LNCAP (cell line): ENCODE results near the gene RHAG.

Experiments used
- TF ChIP-seq, protein P1 (sequence below): fragments of 450-650 bp; IDR thresholded peaks from 2 replicates; pipeline ENCODE4 v1.5.1; 2017; ENCODE audit warnings: mild to moderate bottlenecking

RHAG gene

GRCh38 chr6:49607391-49607982, 29.2 kb downstream of the RHAG start:
- TF ChIP-seq, protein P1, sequence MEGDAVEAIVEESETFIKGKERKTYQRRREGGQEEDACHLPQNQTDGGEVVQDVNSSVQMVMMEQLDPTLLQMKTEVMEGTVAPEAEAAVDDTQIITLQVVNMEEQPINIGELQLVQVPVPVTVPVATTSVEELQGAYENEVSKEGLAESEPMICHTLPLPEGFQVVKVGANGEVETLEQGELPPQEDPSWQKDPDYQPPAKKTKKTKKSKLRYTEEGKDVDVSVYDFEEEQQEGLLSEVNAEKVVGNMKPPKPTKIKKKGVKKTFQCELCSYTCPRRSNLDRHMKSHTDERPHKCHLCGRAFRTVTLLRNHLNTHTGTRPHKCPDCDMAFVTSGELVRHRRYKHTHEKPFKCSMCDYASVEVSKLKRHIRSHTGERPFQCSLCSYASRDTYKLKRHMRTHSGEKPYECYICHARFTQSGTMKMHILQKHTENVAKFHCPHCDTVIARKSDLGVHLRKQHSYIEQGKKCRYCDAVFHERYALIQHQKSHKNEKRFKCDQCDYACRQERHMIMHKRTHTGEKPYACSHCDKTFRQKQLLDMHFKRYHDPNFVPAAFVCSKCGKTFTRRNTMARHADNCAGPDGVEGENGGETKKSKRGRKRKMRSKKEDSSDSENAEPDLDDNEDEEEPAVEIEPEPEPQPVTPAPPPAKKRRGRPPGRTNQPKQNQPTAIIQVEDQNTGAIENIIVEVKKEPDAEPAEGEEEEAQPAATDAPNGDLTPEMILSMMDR = no peak; the same call in 1 of the 2 replicates

GRCh38 chr6:49606721-49607390, 29.8 kb downstream of the RHAG start:
- TF ChIP-seq, protein P1 = peak; percentile 84

GRCh38 chr6:49582529-49582928, 54.1 kb downstream of the RHAG start:
- TF ChIP-seq, protein P1 = no peak

GRCh38 chr6:49579649-49580048, 57.0 kb downstream of the RHAG start:
- TF ChIP-seq, protein P1 = no peak

- TF ChIP-seq, protein P1 = no peak
These were observed 60.0 kb downstream of the RHAG start for GRCh38 chr6:49576618-49577017.

- TF ChIP-seq, protein P1 = 0 out of 2 replicates have a peak, but pooled peaks have one; percentile 30
These were observed 66.1 kb downstream of the RHAG start for GRCh38 chr6:49570474-49571079.

- TF ChIP-seq, protein P1 = no peak
These were observed 70.8 kb downstream of the RHAG start for GRCh38 chr6:49565855-49566254.
